Stomach (tissue), 9 donors: ENCODE measurements around the gene SLK. TPM values are rescaled to one million over a fixed set of nuclear protein-coding genes. Genes with fewer than 3 reads are reported as not detected.

Experiments used
- DNase-seq, 2 donors: peaks; one replicate each; pipeline versions ENCODE4 v3.0.0 to v3.0.0-alpha.2; 2013 to 2019
- H3K27ac ChIP-seq, 5 donors: fragments of 200-600 bp in 4 of 5; sonication (generic) in 4 of 5; one replicate each; pipeline ENCODE4 v1.5.1; 2013 to 2019; ENCODE audit warnings: mild to moderate bottlenecking in 1 of 5, moderate library complexity in 1 of 5
- H3K27me3 ChIP-seq, 3 donors: fragments of 200-600 bp; sonication (generic); one replicate each; pipeline ENCODE4 v1.5.1; 2017 to 2019; ENCODE audit warnings: mixed run types in 1 of 3
- H3K36me3 ChIP-seq, 4 donors: fragments of 200-600 bp; sonication (generic); 1 replicate in 3 of 4; 2 replicates in 1 of 4; pipeline ENCODE4 v1.5.1; 2016 to 2019
- H3K4me1 ChIP-seq, 4 donors: fragments of 200-600 bp; sonication (generic); one replicate each; pipeline ENCODE4 v1.5.1; 2016 to 2019
- H3K4me3 ChIP-seq, 4 donors: fragments of 200-600 bp; sonication (generic) in 3 of 4; one replicate each; pipeline ENCODE4 v1.5.1; 2016 to 2019; ENCODE audit warnings: mild to moderate bottlenecking in 1 of 4
- H3K9me3 ChIP-seq, 4 donors: fragments of 200-600 bp; sonication (generic); one replicate each; pipeline ENCODE4 v1.5.1; 2016 to 2019
- CTCF ChIP-seq, 7 experiments: fragments of 450-650 bp in 4 of 7; fragments of 200-600 bp in 3 of 7; sonication (generic) in 3 of 7; IDR thresholded peaks; one replicate each; pipeline ENCODE4 v1.5.1; 2016 to 2019; ENCODE audit warnings: antibody characterized with exemption in 7 of 7, control low read depth in 2 of 7, mild to moderate bottlenecking in 1 of 7
- EP300 ChIP-seq: sonication (generic); formaldehyde crosslinking; IDR thresholded peaks from one replicate; pipeline ENCODE4 v1.6.1; 2017; ENCODE audit warnings: antibody characterized with exemption
- POLR2A ChIP-seq, 4 donors: fragments of 450-650 bp; IDR thresholded peaks; one replicate each; pipeline ENCODE4 v1.6.1; 2016; ENCODE audit warnings: antibody characterized with exemption in 4 of 4, control low read depth in 2 of 4, mild to moderate bottlenecking in 1 of 4, moderate library complexity in 1 of 4
- POLR2AphosphoS5 ChIP-seq, 3 donors: sonication (generic); formaldehyde crosslinking; IDR thresholded peaks; one replicate each; pipeline ENCODE4 v1.6.1; 2016; ENCODE audit warnings: antibody characterized with exemption in 3 of 3
- WGBS, 5 donors: extraction: QIAGEN DNeasy Blood & Tissue Kit in 3 of 5; methylation state at CpG; one replicate each; pipeline versions ENCODE4 v1.1.5 to v1.1.7; 2013 to 2018; 5-methylcytosine and 5-hydroxymethylcytosine counted together
- intact Hi-C: fragments of 100-400 bp; cut with DNase I; formaldehyde crosslinking; loops from one replicate; pipeline ENCODE4 v1.15.1; 2023; ENCODE audit warnings: low total_unique reads
- polyA plus RNA-seq, 3 donors: library from polyadenylated mRNA; stranded (reverse); fragments of 200-250 nt; gene quantifications; one replicate each; pipeline ENCODE4 v1.2.3, GENCODE V29; 2013
- total RNA-seq, 5 donors: library from RNA; depleted of rRNA; stranded (reverse); fragments of >200 nt; gene quantifications; one replicate each; pipeline versions ENCODE4 v1.1.0 to v1.2.3, GENCODE V29; 2014 to 2016
- donor health status: healthy with polysubstance abuse.
- donor health status: Bipolar disorder and iron deficiency.
- donor health status: healthy.

Gene SLK
- total and polyA plus RNA-seq, 8 donors, result 10.1 to 94.5 (median 47.2) TPM

GRCh38 chr10:103939522-103939921, 27.4 kb upstream of the SLK start:
- TF ChIP-seq POLR2AphosphoS5 (IDR thresholded peaks at IDR 0.05), result no peak
- no peak for TF ChIP-seq POLR2A (IDR thresholded peaks at IDR 0.05)
- no peak for TF ChIP-seq CTCF (IDR thresholded peaks at IDR 0.05)
- TF ChIP-seq EP300, result no peak
- Histone ChIP-seq H3K27me3 (no peaks in the 10 kb centered on the region), H3K9me3 (no peaks in the 10 kb centered on the region), H3K36me3 (no peaks in the 10 kb centered on the region), H3K27ac (no peak overlapping the region), H3K4me1 (no peaks in the 10 kb centered on the region), H3K4me3 (no peak overlapping the region)
- intact Hi-C loops, result no loop called here
- DNase-seq, result no peak

GRCh38 chr10:103941801-103942200, 25.1 kb upstream of the SLK start:
- DNase-seq, result no peak
- Histone ChIP-seq H3K27ac (no peak overlapping the region), H3K9me3 (no peaks in the 10 kb centered on the region), H3K4me3 (no peak overlapping the region), H3K36me3 (no peaks in the 10 kb centered on the region), H3K27me3 (no peaks in the 10 kb centered on the region), H3K4me1 (no peaks in the 10 kb centered on the region)
- intact Hi-C loops, result no loop called here
- WGBS, 5 donors, result 61 to 81% (median 67%) methylated on average over 2 of the region's 2 CpGs
- TF ChIP-seq POLR2A (IDR thresholded peaks at IDR 0.05) (no peak), CTCF (IDR thresholded peaks at IDR 0.05) (no peak), EP300 (no peak), POLR2AphosphoS5 (IDR thresholded peaks at IDR 0.05) (no peak)

GRCh38 chr10:103942866-103943265, 24.1 kb upstream of the SLK start:
- H3K27me3 ChIP-seq, result no peaks in the 10 kb centered on the region
- no peak overlapping the region for H3K27ac ChIP-seq
- H3K4me3 ChIP-seq, result no peak overlapping the region
- H3K4me1 ChIP-seq, result no peaks in the 10 kb centered on the region
- no peak for DNase-seq
- TF ChIP-seq CTCF (IDR thresholded peaks at IDR 0.05) (no peak), POLR2AphosphoS5 (IDR thresholded peaks at IDR 0.05) (no peak), EP300 (no peak), POLR2A (IDR thresholded peaks at IDR 0.05) (no peak)
- intact Hi-C loops, result no loop called here
- no peaks in the 10 kb centered on the region for H3K9me3 ChIP-seq
- no peaks in the 10 kb centered on the region for H3K36me3 ChIP-seq
- WGBS, 5 donors, result 53 to 78% (median 60%) methylated on average over 2 of the region's 2 CpGs

GRCh38 chr10:103947799-103948516, 19.0 kb upstream of the SLK start:
- Histone ChIP-seq H3K27ac (no peak overlapping the region), H3K36me3 (no peaks in the 10 kb centered on the region)

More at GRCh38 chr10:103947799-103948516, 19.0 kb upstream of the SLK start:
- Histone ChIP-seq H3K27me3 (no peaks in the 10 kb centered on the region), H3K4me1 (no peaks in the 10 kb centered on the region), H3K9me3 (no peaks in the 10 kb centered on the region), H3K4me3 (no peak overlapping the region)
- TF ChIP-seq EP300 (no peak), CTCF (IDR thresholded peaks at IDR 0.05) (no peak), POLR2AphosphoS5 (IDR thresholded peaks at IDR 0.05) (no peak), POLR2A (IDR thresholded peaks at IDR 0.05) (no peak)
- WGBS, 5 donors, result 78 to 88% (median 83%) methylated on average over 3 of the region's 3 CpGs
- intact Hi-C loops, result no loop called here
- DNase-seq, result no peak
